GM12878 (cell line): Measurements from ENCODE around the gene PTPRM. TPM values are rescaled to one million over a fixed set of nuclear protein-coding genes. Genes with fewer than 3 reads are reported as not detected.

Experiments
- ATAC-seq: fragments of 200-7000 bp; cut with Tn5 transposase; 3 replicates; pipeline ENCODE4 v1.9.1; 2020; ENCODE audit warnings: mild to moderate bottlenecking, moderate library complexity
- BruUV-seq: library from RNA; stranded (reverse); fragments of 400-500 nt; replicated peaks from 2 replicates; lab custom pipeline; 2021; lab: Mats Ljungman, UMichigan
- CTCF ChIA-PET: fragments of 300-600 bp; sonication (Branson Sonifier 250); formaldehyde crosslinking; extraction: SDS; loops from one replicate; lab custom pipeline; 2021; ENCODE audit warnings: inconsistent platforms; lab: Yijun Ruan, JAX
- POLR2A ChIA-PET: fragments of 350-600 bp; formaldehyde crosslinking; extraction: SDS; loops from one replicate; lab custom pipeline; 2021; ENCODE audit warnings: inconsistent platforms; lab: Charles Lee
- RAD21 ChIA-PET: fragments of 300-600 bp; sonication (Branson Sonifier 250); formaldehyde crosslinking; loops from one replicate; lab custom pipeline; 2023; ENCODE audit warnings: antibody characterized with exemption; ENCODE audit not compliant: unreplicated experiment; lab: Charles Lee
- SMC1A ChIA-PET: fragments of 300-600 bp; sonication (Branson Sonifier 250); formaldehyde crosslinking; loops from one replicate; lab custom pipeline; 2023; ENCODE audit not compliant: unreplicated experiment, uncharacterized antibody; lab: Charles Lee
- DNase-seq: peaks from one replicate; pipeline ENCODE4 v3.0.0-alpha.2; 2011; ENCODE audit warnings: low read depth, low spot score
- FAIRE-seq: peaks from 3 replicates; lab custom pipeline; 2011; peaks lifted over from hg19 to GRCh38; lab: Jason Lieb, UNC
- H2AFZ ChIP-seq: 2 replicates; pipeline ENCODE4 v1.6.0; 2011; ENCODE audit warnings: low read depth, low read length, control low read depth; ENCODE audit not compliant: control insufficient read depth
- H3K27ac ChIP-seq: 2 replicates; pipeline ENCODE4 v1.5.1; 2011; ENCODE audit warnings: control low read depth; ENCODE audit not compliant: control insufficient read depth, insufficient read depth
- H3K27me3 ChIP-seq, 2 experiments: replicated peaks in 1 of 2; 2 replicates each; pipeline versions ENCODE4 v1.6.0 to v1.6.1; 2011; ENCODE audit warnings: low read length in 1 of 2; ENCODE audit not compliant: control insufficient read depth in 2 of 2, insufficient read depth in 2 of 2
- H3K36me3 ChIP-seq, 2 experiments: 2 replicates each; pipeline ENCODE4 v1.5.1; 2011; ENCODE audit warnings: low read length in 1 of 2; ENCODE audit not compliant: control insufficient read depth in 2 of 2, insufficient read depth in 2 of 2
- H3K4me1 ChIP-seq: 2 replicates; pipeline ENCODE4 v1.6.1; 2011; ENCODE audit warnings: mild to moderate bottlenecking, low read length, moderate library complexity, mixed read lengths; ENCODE audit not compliant: control insufficient read depth, insufficient read depth
- H3K4me2 ChIP-seq: 2 replicates; pipeline ENCODE4 v1.6.0; 2011; ENCODE audit warnings: control low read depth; ENCODE audit not compliant: control insufficient read depth, insufficient read depth
- H3K4me3 ChIP-seq: fragments of 200-600 bp; sonication (generic); 2 replicates; pipeline ENCODE4 v1.5.1; 2016
- H3K79me2 ChIP-seq: 2 replicates; pipeline ENCODE4 v1.6.0; 2011; ENCODE audit warnings: low read length; ENCODE audit not compliant: control insufficient read depth, insufficient read depth
- H3K9ac ChIP-seq: 2 replicates; pipeline ENCODE4 v1.8.0; 2011; ENCODE audit warnings: low read length, control low read depth, mixed read lengths; ENCODE audit not compliant: control insufficient read depth, insufficient read depth
- H3K9me3 ChIP-seq: replicated peaks from 3 replicates; pipeline ENCODE4 v1.5.1; 2011; ENCODE audit warnings: mild to moderate bottlenecking, low read length; ENCODE audit not compliant: control insufficient read depth, insufficient read depth
- H4K20me1 ChIP-seq: 2 replicates; pipeline ENCODE4 v1.6.0; 2011; ENCODE audit not compliant: control insufficient read depth, insufficient read depth
- ATF2 ChIP-seq: IDR thresholded peaks from 2 replicates; pipeline ENCODE4 v1.6.1; 2012; ENCODE audit warnings: low read length, inconsistent platforms
- IKZF1 ChIP-seq: fragments of 450-650 bp; conservative IDR thresholded peaks from 2 replicates; pipeline ENCODE4 v1.6.1; 2017; ENCODE audit warnings: antibody characterized with exemption, mild to moderate bottlenecking
- IRF5 ChIP-seq: fragments of 450-650 bp; IDR thresholded peaks from 2 replicates; pipeline ENCODE4 v1.6.1; 2017; ENCODE audit warnings: borderline replicate concordance
- MLLT1 ChIP-seq: fragments of 450-650 bp; IDR thresholded peaks from 2 replicates; pipeline ENCODE4 v1.6.1; 2016; ENCODE audit warnings: mild to moderate bottlenecking
- MXI1 ChIP-seq: fragments of 150-350 bp; IDR thresholded peaks from 2 replicates; pipeline ENCODE4 v1.6.1; 2011; ENCODE audit warnings: low read depth, mild to moderate bottlenecking, inconsistent platforms, low read length, improper control_type of control experiment
- NFYB ChIP-seq: IDR thresholded peaks from 2 replicates; pipeline ENCODE4 v1.6.1; 2011; ENCODE audit warnings: low read depth, mild to moderate bottlenecking, low read length, improper control_type of control experiment, moderate library complexity; ENCODE audit not compliant: insufficient read depth
- NR2C2 ChIP-seq: IDR thresholded peaks from 2 replicates; pipeline ENCODE4 v1.6.1; 2011; ENCODE audit warnings: borderline replicate concordance, low read depth; ENCODE audit not compliant: control insufficient read depth, insufficient read length
- PKNOX1 ChIP-seq: fragments of 450-650 bp; IDR thresholded peaks from 2 replicates; pipeline ENCODE4 v1.6.1; 2016; ENCODE audit warnings: mild to moderate bottlenecking
- WGBS: methylation state at CpG from one replicate; pipeline ENCODE4 v1.1.6; 2016; ENCODE audit warnings: low lambda C conversion rate; ENCODE audit not compliant: insufficient replicate concordance, insufficient coverage; ENCODE audit errors: missing lambda C conversion rate; 5-methylcytosine and 5-hydroxymethylcytosine counted together
- in situ Hi-C: fragments of 300-500 bp; cut with MboI; formaldehyde crosslinking; loops from 9 replicates; pipeline ENCODE4 v1.14.3; 2018; ENCODE audit warnings: mixed read lengths
- intact Hi-C: fragments of 100-400 bp; cut with micrococcal nuclease; formaldehyde crosslinking; loops from one replicate; pipeline ENCODE4 v1.14.2; 2022; ENCODE audit not compliant: unreplicated experiment
- polyA plus RNA-seq, 11 experiments: library from polyadenylated mRNA; depleted of rRNA in 4 of 11; unstranded in 6 of 11; stranded (reverse) in 5 of 11; fragments of >200 nt; fragmentation: Nextera tagmentation in 4 of 11; fragmentation: Illumina TruSeq in 1 of 11; extraction: Ambion mirVana in 4 of 11; extraction: Trizol in 1 of 11; gene quantifications; 1 replicate in 1 of 11; 2 replicates in 10 of 11; pipeline versions ENCODE4 v1.2.1 to v1.2.3, GENCODE V29; 2011 to 2016; ENCODE audit warnings: inconsistent platforms in 2 of 11, missing spikeins in 2 of 11, low read depth in 1 of 11
- total RNA-seq, 4 experiments: library from RNA; depleted of rRNA in 3 of 4; stranded (reverse); fragments of >200 nt in 3 of 4; fragmentation: Illumina TruSeq in 1 of 4; extraction: Trizol in 1 of 4; gene quantifications; 2 replicates each; pipeline versions ENCODE4 v1.2.1 to v1.2.3, GENCODE V29; 2013 to 2021

The PTPRM gene
- total and polyA plus RNA-seq, 10 of the 15 experiments (the other 5 are each of a cell fraction or from before 2014, with no cell fraction given) = 0.07 to 22.6 (median 0.60) TPM

- no peak for ATAC-seq
- H3K4me3 ChIP-seq = no peak overlapping the region
- intact Hi-C loops (no loop called here), in situ Hi-C loops (no loop called here)
- H3K4me1 ChIP-seq = no peaks in the 10 kb centered on the region
- ChIA-PET POLR2A (no interaction called here), SMC1A (no interaction called here), RAD21 (no interaction called here), CTCF (no interaction called here)
- WGBS = 1% methylated on average over 5 of the region's 5 CpGs
- no peak overlapping the region for H2AFZ ChIP-seq
- H3K9ac ChIP-seq = no peak overlapping the region
- no peaks in the 10 kb centered on the region for H4K20me1 ChIP-seq
- no peaks in the 10 kb centered on the region for H3K9me3 ChIP-seq
- no TSS peak for BruUV-seq
- no peak for FAIRE-seq
- no peaks in the 10 kb centered on the region for H3K79me2 ChIP-seq
- no peak overlapping the region for H3K27ac ChIP-seq
- H3K27me3 ChIP-seq = no peaks in the 10 kb centered on the region; a peak in 1 of 4 replicates
- H3K36me3 ChIP-seq = no peaks in the 10 kb centered on the region
- no peak overlapping the region for H3K4me2 ChIP-seq
- no peak for DNase-seq
- no peak for TF ChIP-seq NFYB
- TF ChIP-seq IRF5 = no peak
- no peak for TF ChIP-seq MLLT1
- TF ChIP-seq IKZF1 = no peak
- TF ChIP-seq ATF2 = no peak
- no peak for TF ChIP-seq NR2C2
- no peak for TF ChIP-seq MXI1
- TF ChIP-seq PKNOX1 = no peak
These were observed 59.9 kb downstream of the PTPRM start for GRCh38 chr18:7626922-7627440.
